Mesendoderm (in vitro differentiated cells): ENCODE measurements around the gene ASTN1.

ENCODE experiments used
- DNase-seq: peaks from one replicate; pipeline ENCODE4 v3.0.0; 2013
- H2AK5ac ChIP-seq: 2 replicates; pipeline ENCODE4 v1.6.1; 2013; ENCODE audit warnings: low read length, inconsistent platforms
- H2BK120ac ChIP-seq: 2 replicates; pipeline ENCODE4 v1.6.1; 2013; ENCODE audit warnings: low read depth, mild to moderate bottlenecking, low read length, moderate library complexity, mixed read lengths
- H2BK15ac ChIP-seq: replicated peaks from 2 replicates; pipeline ENCODE4 v1.6.1; 2013; ENCODE audit warnings: low read depth, mild to moderate bottlenecking, moderate library complexity
- H2BK5ac ChIP-seq: 2 replicates; pipeline ENCODE4 v1.6.1; 2013; ENCODE audit warnings: low read length, inconsistent platforms
- H3K18ac ChIP-seq: 2 replicates; pipeline ENCODE4 v1.6.1; 2013; ENCODE audit warnings: mild to moderate bottlenecking, low read length, mixed read lengths
- H3K23ac ChIP-seq: one replicate; pipeline ENCODE4 v1.6.1; 2013; ENCODE audit warnings: low read length
- H3K27ac ChIP-seq: 2 replicates; pipeline ENCODE4 v1.5.1; 2013; ENCODE audit warnings: low read depth, mild to moderate bottlenecking, inconsistent platforms, low read length, moderate library complexity
- H3K27me3 ChIP-seq: 2 replicates; pipeline ENCODE4 v1.6.1; 2013; ENCODE audit warnings: low read length, control low read depth, mild to moderate bottlenecking, inconsistent platforms; ENCODE audit not compliant: insufficient read depth, poor library complexity
- H3K36me3 ChIP-seq: 2 replicates; pipeline ENCODE4 v1.6.1; 2013; ENCODE audit warnings: low read length, inconsistent platforms; ENCODE audit not compliant: control insufficient read depth, insufficient read depth
- H3K4ac ChIP-seq: one replicate; pipeline ENCODE4 v1.6.1; 2013; ENCODE audit warnings: low read depth, mild to moderate bottlenecking, low read length, moderate library complexity
- H3K4me1 ChIP-seq: 2 replicates; pipeline ENCODE4 v1.6.1; 2013; ENCODE audit warnings: low read depth, low read length, inconsistent platforms; ENCODE audit not compliant: control insufficient read depth
- H3K4me2 ChIP-seq: 2 replicates; pipeline ENCODE4 v1.6.1; 2013; ENCODE audit warnings: low read length
- H3K4me3 ChIP-seq: 2 replicates; pipeline ENCODE4 v1.5.1; 2013; ENCODE audit warnings: mild to moderate bottlenecking, low read length
- H3K56ac ChIP-seq: one replicate; pipeline ENCODE4 v1.6.1; 2013; ENCODE audit warnings: low read length
- H3K79me1 ChIP-seq: 2 replicates; pipeline ENCODE4 v1.6.1; 2013; ENCODE audit warnings: low read length, inconsistent platforms
- H3K79me2 ChIP-seq: 2 replicates; pipeline ENCODE4 v1.6.1; 2013; ENCODE audit warnings: mild to moderate bottlenecking, low read length; ENCODE audit not compliant: control insufficient read depth, insufficient read depth
- H3K9ac ChIP-seq: 2 replicates; pipeline ENCODE4 v1.6.1; 2013; ENCODE audit warnings: low read length, inconsistent platforms
- H4K5ac ChIP-seq: one replicate; pipeline ENCODE4 v1.6.1; 2013; ENCODE audit warnings: low read length
- H4K8ac ChIP-seq: one replicate; pipeline ENCODE4 v1.6.1; 2013; ENCODE audit warnings: low read depth, mild to moderate bottlenecking, control low read depth, low read length, moderate library complexity
- whole genome bisulfite sequencing: extraction: QIAGEN DNeasy Blood & Tissue Kit; methylation state at CpG from one replicate; pipeline ENCODE4 v1.1.7; 2013; ENCODE audit warnings: low lambda C conversion rate, missing lambda C conversion rate; ENCODE audit not compliant: insufficient coverage; ENCODE audit errors: extremely low coverage; 5-methylcytosine and 5-hydroxymethylcytosine counted together

The ASTN1 gene

DNA sequence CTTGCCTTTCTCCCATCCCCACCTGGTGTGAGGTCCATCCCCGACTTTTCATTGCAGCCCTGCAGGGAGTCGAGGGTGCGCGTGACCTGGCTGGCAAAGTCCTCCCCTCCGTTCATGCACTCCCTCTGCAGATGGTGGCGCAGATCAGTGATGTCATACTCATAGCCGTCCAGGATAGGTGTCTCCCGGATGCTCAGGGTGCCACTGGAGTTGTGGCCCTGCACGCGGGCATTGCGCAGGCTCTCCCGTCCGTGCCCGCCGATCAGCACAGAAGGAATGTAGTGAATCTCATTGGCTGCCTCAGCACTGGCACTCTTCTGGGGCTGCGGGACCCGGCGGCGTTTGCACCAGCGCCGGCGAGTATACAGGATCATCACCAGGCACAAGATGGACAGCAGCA lies 132.1 kb downstream of the ASTN1 start:
- Histone ChIP-seq H4K5ac (no peak overlapping the region), H3K4ac (no peak overlapping the region), H3K4me1 (peaks cover 6% of the 10 kb centered on the region), H3K4me3 (no peak overlapping the region), H3K27ac (no peak overlapping the region), H3K23ac (no peak overlapping the region), H3K36me3 (no peaks in the 10 kb centered on the region), H3K56ac (no peak overlapping the region), H3K79me2 (no peaks in the 10 kb centered on the region), H3K9ac (no peak overlapping the region), H2BK5ac (no peak overlapping the region), H3K4me2 (no peak overlapping the region), H3K79me1 (no peaks in the 10 kb centered on the region), H2AK5ac (no peak overlapping the region), H2BK120ac (no peak overlapping the region), H2BK15ac (no peak overlapping the region), H3K27me3 (no peaks in the 10 kb centered on the region), H3K18ac (no peak overlapping the region), H4K8ac (no peak overlapping the region)
- no peak for DNase-seq
- no CpG with 5 or more reads among the region's 22 CpGs for WGBS

- no peak for DNase-seq
Observed at GRCh38 chr1:177024623-177025022, 139.9 kb downstream of the ASTN1 start.

DNA sequence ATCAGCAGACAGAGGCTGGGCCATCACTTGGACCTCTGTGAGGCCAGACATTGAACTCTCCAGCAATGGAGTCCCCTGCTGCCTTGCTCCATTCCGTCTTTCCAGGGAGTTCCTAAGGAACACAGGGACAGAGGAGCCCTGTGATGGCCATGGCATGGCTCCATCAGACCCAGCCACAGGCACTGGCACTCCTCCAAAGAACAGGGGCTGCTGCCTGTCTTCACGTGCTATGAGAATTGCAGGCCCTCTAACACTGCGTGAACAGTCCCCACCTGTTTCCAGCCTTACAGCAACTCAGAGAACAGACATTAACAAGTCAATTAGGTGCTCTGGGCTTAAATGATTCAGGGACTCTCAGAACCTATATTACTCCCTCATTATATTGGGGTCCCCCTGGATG lies 140.8 kb downstream of the ASTN1 start:
- no peak for DNase-seq
- no CpG with 5 or more reads among the region's 3 CpGs for WGBS
- H3K79me1 ChIP-seq: no peaks in the 10 kb centered on the region

More at GRCh38 chr1:177024623-177025022, 139.9 kb downstream of the ASTN1 start:
- Histone ChIP-seq H3K79me1 (no peaks in the 10 kb centered on the region), H3K4me3 (no peak overlapping the region), H2BK15ac (no peak overlapping the region), H2AK5ac (no peak overlapping the region), H3K4me2 (no peak overlapping the region), H3K79me2 (no peaks in the 10 kb centered on the region), H3K23ac (no peak overlapping the region), H4K5ac (no peak overlapping the region), H3K18ac (no peak overlapping the region), H3K27me3 (no peaks in the 10 kb centered on the region), H3K4ac (no peak overlapping the region), H3K27ac (no peak overlapping the region), H4K8ac (no peak overlapping the region), H3K36me3 (no peaks in the 10 kb centered on the region), H3K4me1 (no peaks in the 10 kb centered on the region), H3K9ac (no peak overlapping the region), H2BK5ac (no peak overlapping the region), H3K56ac (no peak overlapping the region), H2BK120ac (no peak overlapping the region)
- no CpG with 5 or more reads among the region's 4 CpGs for WGBS

DNA sequence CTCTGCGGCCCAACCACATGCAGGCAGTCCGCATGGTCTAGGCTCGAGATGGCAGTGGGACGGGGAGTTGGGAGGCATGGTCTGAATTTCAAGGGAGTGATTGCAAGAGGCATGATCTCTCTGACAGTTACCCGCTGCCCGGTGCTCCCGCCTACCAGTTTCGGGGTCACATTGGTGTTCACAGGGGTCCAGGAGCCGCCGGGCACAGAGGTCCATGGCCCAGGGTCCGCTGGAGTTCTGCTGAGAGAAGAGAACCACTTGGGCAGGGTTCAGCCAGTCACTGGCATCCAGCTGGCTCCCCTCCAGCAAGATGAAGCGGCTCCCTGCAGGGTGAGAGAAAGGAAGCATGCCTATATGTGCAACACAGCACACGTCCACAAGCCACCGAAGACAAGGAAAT lies 141.3 kb downstream of the ASTN1 start:
- no peaks in the 10 kb centered on the region for H3K36me3 ChIP-seq
- no peak overlapping the region for H3K4me3 ChIP-seq
- no peak overlapping the region for H3K56ac ChIP-seq
- no peaks in the 10 kb centered on the region for H3K79me1 ChIP-seq
- WGBS: no CpG with 5 or more reads among the region's 14 CpGs
- no peak overlapping the region for H3K23ac ChIP-seq
- DNase-seq: no peak
- H4K8ac ChIP-seq: no peak overlapping the region
- no peak overlapping the region for H3K27ac ChIP-seq
- H3K27me3 ChIP-seq: no peaks in the 10 kb centered on the region
- no peak overlapping the region for H3K18ac ChIP-seq
- H2BK15ac ChIP-seq: no peak overlapping the region
- no peak overlapping the region for H2AK5ac ChIP-seq
- no peak overlapping the region for H3K4me2 ChIP-seq
- H2BK5ac ChIP-seq: no peak overlapping the region
- H3K79me2 ChIP-seq: no peaks in the 10 kb centered on the region
- no peak overlapping the region for H3K9ac ChIP-seq
- no peaks in the 10 kb centered on the region for H3K4me1 ChIP-seq
- no peak overlapping the region for H2BK120ac ChIP-seq
- no peak overlapping the region for H4K5ac ChIP-seq
- no peak overlapping the region for H3K4ac ChIP-seq

More for the DNA sequence above, 140.8 kb downstream of the ASTN1 start:
- Histone ChIP-seq H3K4me2 (no peak overlapping the region), H3K4ac (no peak overlapping the region), H3K27ac (no peak overlapping the region), H3K27me3 (no peaks in the 10 kb centered on the region), H2BK15ac (no peak overlapping the region), H3K56ac (no peak overlapping the region), H3K4me3 (no peak overlapping the region), H4K5ac (no peak overlapping the region), H3K9ac (no peak overlapping the region), H3K36me3 (no peaks in the 10 kb centered on the region), H4K8ac (no peak overlapping the region), H3K79me2 (no peaks in the 10 kb centered on the region), H3K4me1 (no peaks in the 10 kb centered on the region), H3K18ac (no peak overlapping the region), H2BK120ac (no peak overlapping the region), H3K23ac (no peak overlapping the region), H2BK5ac (no peak overlapping the region), H2AK5ac (no peak overlapping the region)

DNA sequence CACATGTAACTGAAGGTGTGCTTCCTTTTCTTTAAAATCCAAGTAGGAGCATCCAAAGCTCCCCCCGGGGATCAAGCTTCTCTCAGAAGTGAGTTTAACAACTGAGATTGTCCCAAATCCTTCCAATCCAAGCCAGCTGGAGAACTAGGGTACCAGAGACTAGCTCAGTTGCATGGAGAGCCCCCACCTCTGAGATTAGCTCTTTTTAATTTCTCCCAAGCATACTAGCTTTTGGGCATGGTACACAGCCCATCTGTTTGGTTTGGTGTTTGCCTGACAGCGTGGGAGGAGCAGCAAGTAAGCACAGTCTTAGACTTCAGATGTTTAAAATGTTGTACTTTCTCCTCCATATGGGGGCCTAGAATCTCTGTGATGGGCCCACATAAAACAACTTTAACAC lies 142.8 kb downstream of the ASTN1 start:
- Histone ChIP-seq H3K9ac (no peak overlapping the region), H4K8ac (no peak overlapping the region), H2BK120ac (no peak overlapping the region), H3K56ac (no peak overlapping the region), H3K27me3 (no peaks in the 10 kb centered on the region), H3K4me3 (no peak overlapping the region), H2BK5ac (no peak overlapping the region), H2BK15ac (no peak overlapping the region), H3K23ac (no peak overlapping the region), H3K4ac (no peak overlapping the region), H3K79me2 (no peaks in the 10 kb centered on the region), H2AK5ac (no peak overlapping the region), H3K27ac (no peak overlapping the region), H3K79me1 (no peaks in the 10 kb centered on the region), H4K5ac (no peak overlapping the region), H3K36me3 (no peaks in the 10 kb centered on the region), H3K4me2 (no peak overlapping the region), H3K4me1 (no peaks in the 10 kb centered on the region), H3K18ac (no peak overlapping the region)
- no CpG with 5 or more reads among the region's 2 CpGs for WGBS
- no peak for DNase-seq

- no peak for DNase-seq
- no peak overlapping the region for H2BK120ac ChIP-seq
Observed at GRCh38 chr1:177020851-177021589, 143.5 kb downstream of the ASTN1 start.

More at GRCh38 chr1:177020851-177021589, 143.5 kb downstream of the ASTN1 start:
- H3K79me2 ChIP-seq: no peaks in the 10 kb centered on the region
- no peaks in the 10 kb centered on the region for H3K27me3 ChIP-seq
- no peak overlapping the region for H3K4ac ChIP-seq
- H3K36me3 ChIP-seq: no peaks in the 10 kb centered on the region
- H3K4me2 ChIP-seq: no peak overlapping the region
- H3K4me3 ChIP-seq: no peak overlapping the region
- H3K79me1 ChIP-seq: no peaks in the 10 kb centered on the region
- H4K8ac ChIP-seq: no peak overlapping the region
- no peak overlapping the region for H3K18ac ChIP-seq
- no peak overlapping the region for H2AK5ac ChIP-seq
- H2BK5ac ChIP-seq: no peak overlapping the region
- no peak overlapping the region for H2BK15ac ChIP-seq
- no peak overlapping the region for H3K23ac ChIP-seq
- no peak overlapping the region for H3K9ac ChIP-seq
- no peak overlapping the region for H3K27ac ChIP-seq
- no peak overlapping the region for H4K5ac ChIP-seq
- no CpG with 5 or more reads among the region's 3 CpGs for WGBS
- no peaks in the 10 kb centered on the region for H3K4me1 ChIP-seq
- no peak overlapping the region for H3K56ac ChIP-seq
